B cell (primary cell): ENCODE results near the gene HOMER3. TPM values are rescaled to one million over a fixed set of nuclear protein-coding genes. Genes with fewer than 3 reads are reported as not detected.

Experiments used
- ATAC-seq: fragments of 200-7000 bp; cut with Tn5 transposase; one replicate; pipeline ENCODE4 v1.10.0; 2021; ENCODE audit warnings: low read depth, mild to moderate bottlenecking, moderate number of reproducible peaks, moderate library complexity
- CTCF ChIA-PET: fragments of 350-600 bp; sonication (Branson Sonifier 250); formaldehyde crosslinking; loops from one replicate; lab custom pipeline; 2021; ENCODE audit warnings: antibody characterized with exemption, inconsistent platforms; lab: Charles Lee
- POLR2A ChIA-PET: fragments of 350-600 bp; sonication (Branson Sonifier 250); formaldehyde crosslinking; loops from one replicate; lab custom pipeline; 2021; ENCODE audit warnings: antibody characterized with exemption; lab: Charles Lee
- DNase-seq: peaks from one replicate; pipeline ENCODE4 v3.0.0; 2013
- H2AFZ ChIP-seq: 2 replicates; pipeline ENCODE4 v1.6.1; 2012; ENCODE audit warnings: mild to moderate bottlenecking, low read depth, low read length; ENCODE audit not compliant: insufficient read depth, poor library complexity, severe bottlenecking
- H3K27ac ChIP-seq, 2 donors: 1 replicate in 1 of 2; 2 replicates in 1 of 2; pipeline ENCODE4 v1.5.1; 2012 to 2013; ENCODE audit warnings: low read length in 2 of 2, mild to moderate bottlenecking in 2 of 2, moderate library complexity in 1 of 2
- H3K27me3 ChIP-seq, 4 experiments: fragments of 200-600 bp in 1 of 4; sonication (generic) in 1 of 4; replicated peaks in 1 of 4; 1 replicate in 2 of 4; 2 replicates in 2 of 4; pipeline versions ENCODE4 v1.6.1 to v1.7.0; 2013 to 2016; ENCODE audit warnings: low read length in 3 of 4, mild to moderate bottlenecking in 2 of 4, mixed read lengths in 1 of 4, moderate library complexity in 1 of 4; ENCODE audit not compliant: insufficient read depth in 4 of 4, control insufficient read depth in 3 of 4; ENCODE audit errors: control extremely low read depth in 1 of 4
- H3K36me3 ChIP-seq, 2 experiments: replicated peaks in 1 of 2; 1 replicate in 1 of 2; 2 replicates in 1 of 2; pipeline versions ENCODE4 v1.6.1 to v1.7.1; 2013; ENCODE audit warnings: low read length in 1 of 2; ENCODE audit not compliant: insufficient read depth in 2 of 2, control insufficient read depth in 1 of 2; ENCODE audit errors: control extremely low read depth in 1 of 2, extremely low read depth in 1 of 2
- H3K4me1 ChIP-seq, 2 donors: fragments of 200-600 bp in 1 of 2; sonication (generic) in 1 of 2; 1 replicate in 1 of 2; 2 replicates in 1 of 2; pipeline versions ENCODE4 v1.5.1 to v1.6.1; 2013 to 2017; ENCODE audit warnings: low read length in 2 of 2; ENCODE audit not compliant: control insufficient read depth in 2 of 2, insufficient read depth in 2 of 2
- H3K4me2 ChIP-seq: replicated peaks from 2 replicates; pipeline ENCODE3; 2012; ENCODE audit warnings: mild to moderate bottlenecking, low read depth, low read length; ENCODE audit not compliant: poor library complexity, severe bottlenecking
- H3K4me3 ChIP-seq, 5 experiments: fragments of 200-600 bp in 1 of 5; sonication (generic) in 1 of 5; 1 replicate in 3 of 5; 2 replicates in 2 of 5; pipeline versions ENCODE4 v1.5.1 to v1.7.0; 2011 to 2016; ENCODE audit warnings: low read length in 4 of 5, mild to moderate bottlenecking in 4 of 5, low read depth in 2 of 5, control low read depth in 1 of 5, moderate library complexity in 1 of 5; ENCODE audit not compliant: insufficient read depth in 1 of 5; ENCODE audit errors: control extremely low read depth in 1 of 5, extremely low read depth in 1 of 5
- H3K79me2 ChIP-seq: fragments of 200-600 bp; sonication (generic); one replicate; pipeline ENCODE4 v1.6.0; 2016; ENCODE audit warnings: low read length; ENCODE audit not compliant: control insufficient read depth, insufficient read depth
- H3K9ac ChIP-seq: fragments of 200-600 bp; sonication (generic); 2 replicates; pipeline ENCODE4 v1.6.1; 2017; ENCODE audit warnings: mild to moderate bottlenecking, low read length, moderate library complexity
- H3K9me3 ChIP-seq, 3 donors: one replicate each; pipeline versions ENCODE4 v1.6.1 to v1.7.1; 2013; ENCODE audit warnings: low read length in 2 of 3; ENCODE audit not compliant: control insufficient read depth in 2 of 3, insufficient read depth in 1 of 3; ENCODE audit errors: control extremely low read depth in 1 of 3
- H4K20me1 ChIP-seq: 2 replicates; pipeline ENCODE4 v1.6.0; 2012; ENCODE audit warnings: mild to moderate bottlenecking, low read length; ENCODE audit not compliant: insufficient read depth, control insufficient read depth, poor library complexity, severe bottlenecking
- H3K27ac Mint-ChIP-seq: one replicate; pipeline ENCODE4 v1.8.0; 2021; ENCODE audit warnings: mixed read lengths
- H3K27me3 Mint-ChIP-seq: one replicate; pipeline ENCODE4 v1.8.0; 2021; ENCODE audit warnings: mixed read lengths
- H3K4me1 Mint-ChIP-seq: one replicate; pipeline ENCODE4 v1.8.0; 2021; ENCODE audit warnings: mixed read lengths
- H3K4me3 Mint-ChIP-seq: one replicate; pipeline ENCODE4 v1.8.0; 2021; ENCODE audit warnings: mixed read lengths
- H3K9me3 Mint-ChIP-seq: one replicate; pipeline ENCODE4 v1.8.0; 2022; ENCODE audit warnings: mixed read lengths; ENCODE audit not compliant: insufficient read depth
- CTCF ChIP-seq: fragments of 200-600 bp; IDR thresholded peaks from one replicate; pipeline ENCODE4 v1.8.0; 2022; ENCODE audit warnings: antibody characterized with exemption, mild to moderate bottlenecking
- EZH2 ChIP-seq: IDR thresholded peaks from 2 replicates; pipeline ENCODE4 v1.6.1; 2012; ENCODE audit warnings: borderline replicate concordance, low read depth, mild to moderate bottlenecking, moderate library complexity, low read length; ENCODE audit not compliant: insufficient read depth, poor library complexity, severe bottlenecking
- WGBS: methylation state at CpG from one replicate; pipeline ENCODE4 v1.1.5; 2013; ENCODE audit warnings: missing lambda C conversion rate; ENCODE audit not compliant: insufficient coverage; 5-methylcytosine and 5-hydroxymethylcytosine counted together
- intact Hi-C: fragments of 100-400 bp; cut with micrococcal nuclease; formaldehyde crosslinking; loops from one replicate; pipeline ENCODE4 v1.10.0; 2022
- polyA plus RNA-seq: library from polyadenylated mRNA; depleted of rRNA; stranded (reverse); fragments of >200 nt; gene quantifications from 2 replicates; pipeline ENCODE4 v1.2.3, GENCODE V29; 2012
- total RNA-seq, 2 donors: library from RNA; stranded (reverse); fragments of 120-200 nt in 1 of 2; gene quantifications; 1 replicate in 1 of 2; 2 replicates in 1 of 2; pipeline versions ENCODE4 v1.2.3 to v1.2.4, GENCODE V29; 2013 to 2022

The HOMER3 gene
- total and polyA plus RNA-seq, 2 donors (not counting 1 experiment from before 2014, with no cell fraction given), result 5.9 to 26.4 TPM

GRCh38 chr19:18928018-18928805 lies 12.8 kb downstream of the HOMER3 start:
- POLR2A ChIA-PET, result no interaction called here
- no peak overlapping the region for H3K27ac ChIP-seq
- no peaks in the 10 kb centered on the region for H3K9me3 ChIP-seq
- H3K4me1 Mint-ChIP-seq, result peaks cover 9% of the 10 kb centered on the region
- TF ChIP-seq EZH2 (no peak), CTCF (no peak)
- CTCF ChIA-PET, result interaction anchor here (0.6 kb wide), 1 partner anchor 31 kb away, joined by 4 read pairs; no protein-coding TSS in a partner anchor
- no peak for DNase-seq
- ATAC-seq, result no peak
- peaks cover 0 to 40% of the 10 kb centered on the region in 2 experiments for H3K36me3 ChIP-seq
- H4K20me1 ChIP-seq, result no peaks in the 10 kb centered on the region
- H3K27me3 Mint-ChIP-seq, result no peaks in the 10 kb centered on the region
- peaks cover 0 to 5% (median 2%) of the 10 kb centered on the region in 4 experiments for H3K27me3 ChIP-seq
- no peaks in the 10 kb centered on the region for H3K79me2 ChIP-seq
- 95% methylated on average over 26 of the region's 26 CpGs for WGBS
- no peak overlapping the region for H3K4me2 ChIP-seq
- no peak overlapping the region for H2AFZ ChIP-seq
- no peak overlapping the region for H3K4me3 Mint-ChIP-seq
- no peaks in the 10 kb centered on the region for H3K9me3 Mint-ChIP-seq
- peaks cover 7 to 14% of the 10 kb centered on the region in 2 donors for H3K4me1 ChIP-seq
- intact Hi-C loops, result no loop called here
- H3K4me3 ChIP-seq, result no peak overlapping the region
- H3K9ac ChIP-seq, result no peak overlapping the region
- no peak overlapping the region for H3K27ac Mint-ChIP-seq

- WGBS, result 94% methylated on average over 12 of the region's 15 CpGs
- H3K4me3 Mint-ChIP-seq, result no peak overlapping the region
- peaks cover 0 to 60% of the 10 kb centered on the region in 2 experiments for H3K36me3 ChIP-seq
- DNase-seq (no peak), ATAC-seq (no peak)
- no peaks in the 10 kb centered on the region for H3K9me3 Mint-ChIP-seq
- peaks cover 10% of the 10 kb centered on the region for H3K4me1 Mint-ChIP-seq
- H3K79me2 ChIP-seq, result peaks cover 24% of the 10 kb centered on the region
- H3K27ac ChIP-seq, result no peak overlapping the region
- H3K4me2 ChIP-seq, result no peak overlapping the region
- H3K4me1 ChIP-seq, result peaks cover 8 to 10% of the 10 kb centered on the region in 2 donors
- ChIA-PET CTCF (interaction anchor here (0.7 kb wide), 1 partner anchor 1218 kb away, joined by 3 read pairs; no protein-coding TSS in a partner anchor), POLR2A (no interaction called here)
- no peak overlapping the region for H3K9ac ChIP-seq
- no peak overlapping the region for H3K4me3 ChIP-seq
- peaks cover 24% of the 10 kb centered on the region for H4K20me1 ChIP-seq
- TF ChIP-seq CTCF, result no peak
- TF ChIP-seq EZH2, result no peak
- H3K27me3 ChIP-seq, result no peaks in the 10 kb centered on the region
- no peak overlapping the region for H2AFZ ChIP-seq
- no peaks in the 10 kb centered on the region for H3K27me3 Mint-ChIP-seq
- H3K27ac Mint-ChIP-seq, result no peak overlapping the region
- H3K9me3 ChIP-seq, result no peaks in the 10 kb centered on the region
- intact Hi-C loops, result no loop called here
These were observed 16.3 kb downstream of the HOMER3 start for GRCh38 chr19:18924684-18925213.
